ENCODE results near the gene PFDN1. TPM values are rescaled to one million over a fixed set of nuclear protein-coding genes. Genes with fewer than 3 reads are reported as not detected.

The PFDN1 gene
- total and polyA plus RNA-seq, 2 experiments from 2014 or later = 119 to 256 TPM

- Histone ChIP-seq H3K4me1 (ENCODE audit: insufficient read depth) (no peaks in the 10 kb centered on the region), H3K27me3 (ENCODE audit: insufficient read depth) (no peaks in the 10 kb centered on the region), H3K36me3 (ENCODE audit: insufficient read depth) (no peaks in the 10 kb centered on the region), H3K79me2 (replicated peaks; ENCODE audit: insufficient read depth) (no peaks in the 10 kb centered on the region), H2AFZ (no peak overlapping the region), H3F3A (replicated peaks; ENCODE audit: low read depth) (no peaks in the 10 kb centered on the region), H3K27ac (ENCODE audit: low read depth) (no peak overlapping the region), H4K20me1 (replicated peaks; ENCODE audit: insufficient read depth) (no peaks in the 10 kb centered on the region; the same call in 1 of the 2 replicates), H3K9me2 (ENCODE audit: insufficient read depth) (no peaks in the 10 kb centered on the region), H3K4me3 (no peak overlapping the region), H3K4me2 (no peak overlapping the region)
- no peak for TF ChIP-seq ZNF462 (CRISPR knock-in tag; IDR thresholded peaks at IDR 0.05)
- no peak for TF ChIP-seq CTCF (conservative IDR thresholded peaks at IDR 0.05; ENCODE audit: low read depth in 2 of 2)
- TF ChIP-seq REST (IDR thresholded peaks at IDR 0.05; ENCODE audit: unreplicated experiment) = no peak
- TF ChIP-seq ETS1 (IDR thresholded peaks at IDR 0.05) = no peak
- TF ChIP-seq POLR2AphosphoS5 (IDR thresholded peaks at IDR 0.05; ENCODE audit: low read depth) = no peak
- TF ChIP-seq ZNF114 (CRISPR knock-in tag; IDR thresholded peaks at IDR 0.05) = no peak
- no peak for TF ChIP-seq STAT1 (IDR thresholded peaks at IDR 0.05; ENCODE audit: unreplicated experiment)
- TF ChIP-seq ZNF331 (CRISPR knock-in tag; IDR thresholded peaks at IDR 0.05; ENCODE audit: low read depth) = no peak
- no peak for TF ChIP-seq EZH2 (IDR thresholded peaks at IDR 0.05; ENCODE audit: low read depth, unreplicated experiment)
- TF ChIP-seq EZH2phosphoT487 (IDR thresholded peaks at IDR 0.05; ENCODE audit: unreplicated experiment) = no peak
- no peak for TF ChIP-seq JUNB (IDR thresholded peaks at IDR 0.05; ENCODE audit: unreplicated experiment)
- TF ChIP-seq CREB1 (CRISPR knock-in tag; IDR thresholded peaks at IDR 0.05; ENCODE audit: low read depth) = no peak
- DNase-seq (ENCODE audit: low spot score) (no peak), ATAC-seq (no peak)
- no peak overlapping the region for H3K4me3 Mint-ChIP-seq
- no peaks in the 10 kb centered on the region for H3K36me3 Mint-ChIP-seq (ENCODE audit: low read depth)
- peaks cover 7% of the 10 kb centered on the region; the same call in 2 of the 3 replicates for H3K4me1 Mint-ChIP-seq
- peaks cover 2% of the 10 kb centered on the region for H3K27me3 Mint-ChIP-seq (ENCODE audit: insufficient read depth, low read depth, poor library complexity)
- H3K9me3 Mint-ChIP-seq = no peaks in the 10 kb centered on the region
- no peak overlapping the region for H3K27ac Mint-ChIP-seq
These were observed 80.5 kb downstream of the PFDN1 start for GRCh38 chr5:140222416-140222815.

All from GM23338 (cell line).